GM12878 (cell line): ENCODE results near the gene TBC1D1. TPM values are rescaled to one million over a fixed set of nuclear protein-coding genes. Genes with fewer than 3 reads are reported as not detected.
A peak's percentile ranks its signal among the peaks of the same experiment; 100 is the strongest.

ENCODE experiments used
- ATAC-seq: fragments of 200-7000 bp; cut with Tn5 transposase; 3 replicates; pipeline ENCODE4 v1.9.1; 2020; ENCODE audit warnings: mild to moderate bottlenecking, moderate library complexity
- BruUV-seq: library from RNA; stranded (reverse); fragments of 400-500 nt; replicated peaks from 2 replicates; lab custom pipeline; 2021; lab: Mats Ljungman, UMichigan
- CTCF ChIA-PET: fragments of 300-600 bp; sonication (Branson Sonifier 250); formaldehyde crosslinking; extraction: SDS; loops from one replicate; lab custom pipeline; 2021; ENCODE audit warnings: inconsistent platforms; lab: Yijun Ruan, JAX
- POLR2A ChIA-PET: fragments of 350-600 bp; formaldehyde crosslinking; extraction: SDS; loops from one replicate; lab custom pipeline; 2021; ENCODE audit warnings: inconsistent platforms; lab: Charles Lee
- RAD21 ChIA-PET: fragments of 300-600 bp; sonication (Branson Sonifier 250); formaldehyde crosslinking; loops from one replicate; lab custom pipeline; 2023; ENCODE audit warnings: antibody characterized with exemption; ENCODE audit not compliant: unreplicated experiment; lab: Charles Lee
- SMC1A ChIA-PET: fragments of 300-600 bp; sonication (Branson Sonifier 250); formaldehyde crosslinking; loops from one replicate; lab custom pipeline; 2023; ENCODE audit not compliant: unreplicated experiment, uncharacterized antibody; lab: Charles Lee
- DNase-seq: peaks from one replicate; pipeline ENCODE4 v3.0.0-alpha.2; 2011; ENCODE audit warnings: low read depth, low spot score
- FAIRE-seq: peaks from 3 replicates; lab custom pipeline; 2011; peaks lifted over from hg19 to GRCh38; lab: Jason Lieb, UNC
- H2AFZ ChIP-seq: 2 replicates; pipeline ENCODE4 v1.6.0; 2011; ENCODE audit warnings: low read depth, low read length, control low read depth; ENCODE audit not compliant: control insufficient read depth
- H3K27ac ChIP-seq: 2 replicates; pipeline ENCODE4 v1.5.1; 2011; ENCODE audit warnings: control low read depth; ENCODE audit not compliant: control insufficient read depth, insufficient read depth
- H3K27me3 ChIP-seq, 2 experiments: replicated peaks in 1 of 2; 2 replicates each; pipeline versions ENCODE4 v1.6.0 to v1.6.1; 2011; ENCODE audit warnings: low read length in 1 of 2; ENCODE audit not compliant: control insufficient read depth in 2 of 2, insufficient read depth in 2 of 2
- H3K36me3 ChIP-seq, 2 experiments: 2 replicates each; pipeline ENCODE4 v1.5.1; 2011; ENCODE audit warnings: low read length in 1 of 2; ENCODE audit not compliant: control insufficient read depth in 2 of 2, insufficient read depth in 2 of 2
- H3K4me1 ChIP-seq: 2 replicates; pipeline ENCODE4 v1.6.1; 2011; ENCODE audit warnings: mild to moderate bottlenecking, low read length, moderate library complexity, mixed read lengths; ENCODE audit not compliant: control insufficient read depth, insufficient read depth
- H3K4me2 ChIP-seq: 2 replicates; pipeline ENCODE4 v1.6.0; 2011; ENCODE audit warnings: control low read depth; ENCODE audit not compliant: control insufficient read depth, insufficient read depth
- H3K4me3 ChIP-seq: fragments of 200-600 bp; sonication (generic); 2 replicates; pipeline ENCODE4 v1.5.1; 2016
- H3K79me2 ChIP-seq: 2 replicates; pipeline ENCODE4 v1.6.0; 2011; ENCODE audit warnings: low read length; ENCODE audit not compliant: control insufficient read depth, insufficient read depth
- H3K9ac ChIP-seq: 2 replicates; pipeline ENCODE4 v1.8.0; 2011; ENCODE audit warnings: low read length, control low read depth, mixed read lengths; ENCODE audit not compliant: control insufficient read depth, insufficient read depth
- H3K9me3 ChIP-seq: replicated peaks from 3 replicates; pipeline ENCODE4 v1.5.1; 2011; ENCODE audit warnings: mild to moderate bottlenecking, low read length; ENCODE audit not compliant: control insufficient read depth, insufficient read depth
- H4K20me1 ChIP-seq: 2 replicates; pipeline ENCODE4 v1.6.0; 2011; ENCODE audit not compliant: control insufficient read depth, insufficient read depth
- NFYB ChIP-seq: IDR thresholded peaks from 2 replicates; pipeline ENCODE4 v1.6.1; 2011; ENCODE audit warnings: low read depth, mild to moderate bottlenecking, low read length, improper control_type of control experiment, moderate library complexity; ENCODE audit not compliant: insufficient read depth
- SPI1 ChIP-seq: IDR thresholded peaks from 2 replicates; pipeline ENCODE4 v1.6.1; 2011; ENCODE audit warnings: low read depth, mild to moderate bottlenecking, low read length, moderate library complexity, borderline replicate concordance; ENCODE audit not compliant: insufficient read depth
- WGBS: methylation state at CpG from one replicate; pipeline ENCODE4 v1.1.6; 2016; ENCODE audit warnings: low lambda C conversion rate; ENCODE audit not compliant: insufficient replicate concordance, insufficient coverage; ENCODE audit errors: missing lambda C conversion rate; 5-methylcytosine and 5-hydroxymethylcytosine counted together
- in situ Hi-C: fragments of 300-500 bp; cut with MboI; formaldehyde crosslinking; loops from 9 replicates; pipeline ENCODE4 v1.14.3; 2018; ENCODE audit warnings: mixed read lengths
- intact Hi-C: fragments of 100-400 bp; cut with micrococcal nuclease; formaldehyde crosslinking; loops from one replicate; pipeline ENCODE4 v1.14.2; 2022; ENCODE audit not compliant: unreplicated experiment
- polyA plus RNA-seq, 11 experiments: library from polyadenylated mRNA; depleted of rRNA in 4 of 11; unstranded in 6 of 11; stranded (reverse) in 5 of 11; fragments of >200 nt; fragmentation: Nextera tagmentation in 4 of 11; fragmentation: Illumina TruSeq in 1 of 11; extraction: Ambion mirVana in 4 of 11; extraction: Trizol in 1 of 11; gene quantifications; 1 replicate in 1 of 11; 2 replicates in 10 of 11; pipeline versions ENCODE4 v1.2.1 to v1.2.3, GENCODE V29; 2011 to 2016; ENCODE audit warnings: inconsistent platforms in 2 of 11, missing spikeins in 2 of 11, low read depth in 1 of 11
- total RNA-seq, 4 experiments: library from RNA; depleted of rRNA in 3 of 4; stranded (reverse); fragments of >200 nt in 3 of 4; fragmentation: Illumina TruSeq in 1 of 4; extraction: Trizol in 1 of 4; gene quantifications; 2 replicates each; pipeline versions ENCODE4 v1.2.1 to v1.2.3, GENCODE V29; 2013 to 2021
- TF ChIP-seq, protein P1 (sequence below): IDR thresholded peaks from 2 replicates; pipeline ENCODE4 v1.6.1; 2012; ENCODE audit warnings: low read depth, low read length, improper control_type of control experiment

The TBC1D1 gene
- total and polyA plus RNA-seq, 10 of the 15 experiments (the other 5 are each of a cell fraction or from before 2014, with no cell fraction given): 5.3 to 102 (median 57.8) TPM

GRCh38 chr4:38154681-38155588, 264.1 kb downstream of the TBC1D1 start:
- no TSS peak for BruUV-seq
- DNase-seq: no peak
- 45% methylated on average over 16 of the region's 17 CpGs for WGBS
- SMC1A ChIA-PET: interaction anchor here (0.6 to 1.5 kb wide), 5 partner anchors 10 to 22 kb away, joined by 3 to 6 read pairs (median 3); no protein-coding TSS in a partner anchor
- FAIRE-seq: no peak
- no peak overlapping the region for H3K9ac ChIP-seq
- H3K9me3 ChIP-seq: no peaks in the 10 kb centered on the region
- H3K4me1 ChIP-seq: no peaks in the 10 kb centered on the region; the same call in 1 of the 2 replicates
- CTCF ChIA-PET: interaction anchor here (0.6 to 1.2 kb wide), 5 partner anchors 10 to 602 kb away, joined by 3 to 5 read pairs (median 3); no protein-coding TSS in a partner anchor
- no peaks in the 10 kb centered on the region for H3K79me2 ChIP-seq
- no peak overlapping the region; the same call in 1 of the 2 replicates for H2AFZ ChIP-seq
- H3K4me3 ChIP-seq: no peak overlapping the region
- POLR2A ChIA-PET: interaction anchor here (0.5 to 1.1 kb wide), 6 partner anchors 12 to 259 kb away, joined by 3 to 7 read pairs (median 3); no protein-coding TSS in a partner anchor
- no peaks in the 10 kb centered on the region for H4K20me1 ChIP-seq
- no peak overlapping the region for H3K27ac ChIP-seq
- peak; percentile 21 for ATAC-seq
- no peaks in the 10 kb centered on the region for H3K27me3 ChIP-seq
- in situ Hi-C loops: no loop called here
- intact Hi-C loops: no loop called here
- TF ChIP-seq NFYB (no peak), SPI1 (peak; percentile 77)
- TF ChIP-seq, protein P1, sequence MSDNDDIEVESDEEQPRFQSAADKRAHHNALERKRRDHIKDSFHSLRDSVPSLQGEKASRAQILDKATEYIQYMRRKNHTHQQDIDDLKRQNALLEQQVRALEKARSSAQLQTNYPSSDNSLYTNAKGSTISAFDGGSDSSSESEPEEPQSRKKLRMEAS: no peak
- H3K4me2 ChIP-seq: no peak overlapping the region
- no peaks in the 10 kb centered on the region for H3K36me3 ChIP-seq
- RAD21 ChIA-PET: interaction anchor here (0.7 to 1.2 kb wide), 2 partner anchors 12 to 21 kb away, joined by 3 read pairs; no protein-coding TSS in a partner anchor
